ENCODE measurements around the gene ZNF30.
A peak's percentile ranks its signal among the peaks of the same experiment; 100 is the strongest.
"Not testable (repeated sequence)": the region's sequence is repeated elsewhere in the genome, so short reads cannot be mapped to it uniquely, and the experiment has no call there.

The ZNF30 gene

DNA sequence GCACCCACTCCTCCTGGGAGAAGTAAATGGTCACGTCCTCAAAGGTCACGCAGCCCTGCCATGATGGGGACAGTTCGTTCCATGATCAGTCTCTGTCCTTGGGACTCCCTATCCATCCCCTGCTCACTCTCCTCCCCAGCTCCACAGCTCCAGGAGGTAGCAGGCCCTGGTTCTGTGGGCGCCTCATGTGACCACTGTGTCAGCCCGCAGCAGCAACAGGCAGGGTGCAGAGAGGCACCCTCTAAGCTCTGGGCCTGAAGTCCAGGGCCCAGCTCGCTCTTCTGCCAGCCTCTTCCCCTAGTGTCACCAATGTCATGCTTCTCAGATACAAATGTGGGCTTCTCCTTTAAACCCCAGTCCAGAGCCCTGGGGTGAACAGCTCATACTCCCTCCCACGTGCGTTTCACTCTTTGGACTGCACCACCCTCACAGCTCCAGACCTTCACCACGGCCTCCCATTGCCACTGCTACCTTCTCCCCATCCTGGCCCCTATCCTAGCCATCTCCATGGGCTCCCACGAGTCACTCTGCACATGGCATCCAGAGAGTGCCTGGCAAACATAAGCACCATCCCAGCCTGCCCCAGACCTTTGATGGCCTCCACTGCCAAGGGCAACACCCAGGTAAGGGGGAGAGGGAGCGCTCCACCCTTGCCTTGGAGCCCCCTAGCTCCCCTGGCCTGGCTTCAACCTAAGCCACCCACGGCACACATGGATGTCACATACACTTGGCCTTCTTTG lies 34.4 kb downstream of the ZNF30 start:
- no peak for DNase-seq

DNA sequence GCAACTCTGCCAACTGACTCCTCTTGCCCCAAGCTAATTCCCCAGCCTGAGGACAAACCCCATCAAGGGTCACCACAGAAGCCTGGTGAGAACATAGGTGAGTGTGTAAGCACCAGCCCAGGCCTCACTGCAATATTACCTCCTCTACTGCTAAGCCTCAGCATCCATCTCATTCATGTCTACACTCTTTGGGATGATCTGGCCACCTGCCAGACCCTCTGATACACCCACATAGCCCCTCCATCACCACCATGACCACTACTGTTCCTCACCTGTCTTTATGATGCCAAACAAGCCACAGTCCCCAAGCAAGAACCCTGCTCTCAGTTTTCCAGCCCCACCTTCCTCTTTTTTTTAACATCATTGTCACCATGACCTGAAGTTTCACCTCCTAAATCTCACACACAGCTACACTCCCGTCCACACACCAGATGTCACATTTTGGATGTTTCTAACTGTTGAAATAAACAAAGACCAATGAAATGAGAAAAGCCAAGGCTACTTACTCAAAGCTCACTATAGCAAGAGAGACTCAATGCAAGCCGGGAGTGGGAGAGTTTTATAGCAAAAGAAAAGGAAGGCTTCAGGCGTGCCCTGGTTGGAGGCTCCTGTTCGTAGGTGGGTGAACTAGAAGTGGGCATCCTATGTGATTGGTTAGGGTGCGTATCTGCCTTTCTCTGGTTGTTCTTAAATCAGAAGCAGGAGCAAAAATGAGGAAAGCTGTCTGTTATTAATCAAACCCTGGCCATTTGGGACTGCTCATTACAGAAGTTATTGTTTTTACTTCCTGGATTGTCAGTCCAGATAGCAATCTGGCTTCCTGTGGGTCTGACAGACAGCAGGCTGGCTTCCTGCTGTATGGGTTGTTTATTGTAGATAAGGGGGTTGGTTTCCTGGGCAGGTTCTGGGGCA lies 35.3 kb downstream of the ZNF30 start:
- no peak for DNase-seq

DNA sequence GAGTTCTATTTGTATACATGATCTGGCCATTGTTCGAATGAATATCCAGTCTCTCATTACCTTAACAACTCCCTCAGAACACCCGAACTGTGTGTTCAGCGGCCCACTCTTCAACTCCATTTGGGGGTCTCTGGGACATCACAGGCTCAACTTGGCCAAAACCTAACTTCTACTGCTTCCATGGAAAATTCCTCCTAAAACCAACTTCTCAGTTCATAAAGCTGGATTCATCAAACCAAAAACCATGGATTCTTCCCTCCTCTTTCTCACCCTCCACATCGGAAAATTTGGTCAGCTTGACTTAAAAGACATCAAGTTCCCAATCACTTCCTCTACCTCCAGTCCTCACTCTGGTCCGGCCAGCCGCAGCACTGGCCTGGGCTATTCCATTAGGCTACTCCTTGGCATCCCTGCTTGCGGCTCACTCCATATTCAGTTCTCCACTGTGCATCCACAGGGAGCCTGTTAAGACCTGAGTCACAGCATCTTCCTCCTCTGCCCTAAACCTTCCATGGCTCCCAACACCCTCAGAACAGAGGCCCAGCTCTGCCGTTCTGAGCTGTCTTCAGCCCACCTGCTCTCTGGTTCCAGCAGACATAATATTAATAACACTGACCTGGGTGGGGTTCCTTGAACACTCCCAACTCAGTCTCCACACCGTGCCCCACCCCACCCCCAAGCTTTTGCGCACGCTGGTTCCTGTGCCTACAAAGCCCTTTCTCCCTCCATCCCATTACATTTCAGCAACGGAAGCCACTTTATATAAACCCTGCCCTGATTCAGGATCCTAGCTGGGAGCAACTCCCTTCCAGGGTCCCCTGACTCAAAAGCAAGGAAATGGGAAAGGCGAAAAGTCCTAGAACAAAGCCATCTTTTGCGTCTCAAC lies 36.2 kb downstream of the ZNF30 start:
- DNase-seq: no peak

GRCh38 chr19:34963573-34964406 lies 37.1 kb downstream of the ZNF30 start, which contains the start of gene ZNF792:
Gene ZNF792, minus strand, starts transcription at chr19:34964229. Its CDS starts 567 bp downstream, at chr19:34963662.
- peak; percentile 38 to 43 for DNase-seq

GRCh38 chr19:34964598-34964997 lies 37.9 kb downstream of the ZNF30 start:
- DNase-seq: no peak

DNA sequence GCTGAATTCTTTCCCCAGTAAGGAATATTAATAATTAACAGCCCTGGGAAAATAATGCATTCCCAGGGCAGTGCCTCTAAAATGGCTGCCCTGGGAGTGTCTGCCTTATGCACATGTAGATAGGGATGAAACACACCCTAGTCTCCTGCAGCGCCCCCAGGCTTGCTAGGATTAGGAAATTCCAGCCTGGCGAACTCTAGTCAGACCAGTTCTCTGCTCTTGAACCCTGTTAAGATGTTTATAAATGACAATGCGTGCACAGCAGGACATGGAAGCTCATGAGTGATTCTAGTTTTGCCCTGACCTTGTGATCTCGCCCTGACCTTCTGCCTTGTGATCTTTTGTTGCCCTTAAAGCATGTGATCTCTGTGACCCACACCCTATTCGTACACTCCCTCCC lies 38.8 kb downstream of the ZNF30 start:
- DNase-seq: not testable (repeated sequence)

- no peak for DNase-seq
Observed at GRCh38 chr19:34967551-34967950, 40.8 kb downstream of the ZNF30 start.

DNA sequence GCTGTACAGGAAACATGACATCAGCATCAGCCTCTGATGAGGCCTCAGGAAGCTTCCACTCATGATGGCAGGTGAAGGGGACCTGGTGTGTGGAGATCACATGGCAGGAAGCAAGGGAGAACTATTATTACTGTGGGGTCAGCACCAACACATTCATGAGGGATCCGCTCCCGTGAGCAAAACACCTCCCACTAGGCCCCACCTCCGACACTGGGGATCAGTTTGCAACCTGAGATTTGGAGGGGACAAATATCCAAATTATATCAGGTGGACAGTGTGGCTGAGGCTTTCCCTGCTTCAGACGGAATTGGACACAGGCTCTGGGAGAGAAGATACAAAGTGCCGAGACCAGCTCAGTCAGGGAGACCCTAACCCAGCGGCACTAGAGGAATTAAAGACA lies 43.0 kb downstream of the ZNF30 start:
- DNase-seq: no peak

DNA sequence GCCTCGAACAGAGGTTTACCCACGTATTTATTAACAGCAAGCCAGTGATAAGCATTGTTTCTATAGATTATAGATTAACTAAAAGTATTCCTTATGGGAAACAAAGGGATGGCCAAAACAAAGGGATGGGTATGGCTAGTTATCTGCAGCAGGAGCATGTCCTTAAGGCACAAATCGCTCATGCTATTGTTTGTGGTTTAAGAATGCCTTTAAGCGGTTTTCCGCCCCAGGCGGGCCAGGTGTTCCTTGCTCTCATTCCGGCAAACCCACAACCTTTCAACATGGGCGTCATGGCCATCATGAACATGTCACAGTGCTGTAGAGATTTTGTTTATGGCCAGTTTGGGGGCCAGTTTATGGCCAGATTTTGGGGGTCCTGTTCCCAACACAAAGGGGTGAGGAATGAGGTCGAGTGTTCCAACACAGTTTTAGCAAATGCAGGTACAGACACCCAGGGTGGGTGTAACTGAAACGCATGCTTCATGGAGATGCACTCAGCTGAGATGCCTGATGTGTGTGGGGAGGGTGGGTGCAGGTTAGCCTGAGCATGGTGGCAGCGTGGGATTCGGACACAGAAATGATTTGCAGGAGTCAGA lies 43.6 kb downstream of the ZNF30 start:
- not testable (repeated sequence) for DNase-seq

DNA sequence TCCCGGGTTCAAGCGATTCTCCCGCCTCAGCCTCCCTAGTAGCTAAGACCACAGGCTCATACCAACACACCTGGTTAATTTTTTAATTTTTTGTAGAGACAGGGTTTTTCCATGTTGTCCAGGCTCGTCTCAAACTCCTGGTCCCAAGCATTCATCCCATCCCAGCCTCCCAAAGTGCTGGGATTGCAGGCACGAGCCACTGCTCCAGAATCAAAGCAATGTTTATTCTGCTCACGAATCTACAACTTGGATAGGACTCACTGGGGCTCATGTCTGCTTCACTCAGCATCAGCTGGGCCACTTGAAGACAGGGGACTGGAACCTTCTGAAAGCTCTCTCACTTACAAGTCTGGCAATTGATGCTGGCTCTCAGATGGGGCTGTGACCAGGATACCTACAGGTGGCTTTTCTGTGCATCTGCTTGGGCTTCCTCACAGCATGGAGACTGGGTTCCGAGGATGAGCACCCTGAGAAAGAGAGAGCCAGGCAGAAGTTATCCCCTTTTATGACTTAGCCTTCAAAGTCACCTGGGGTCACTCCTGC lies 45.5 kb downstream of the ZNF30 start:
- DNase-seq: no peak

- DNase-seq: no peak
Observed at GRCh38 chr19:34974646-34975045, 47.9 kb downstream of the ZNF30 start.

DNA sequence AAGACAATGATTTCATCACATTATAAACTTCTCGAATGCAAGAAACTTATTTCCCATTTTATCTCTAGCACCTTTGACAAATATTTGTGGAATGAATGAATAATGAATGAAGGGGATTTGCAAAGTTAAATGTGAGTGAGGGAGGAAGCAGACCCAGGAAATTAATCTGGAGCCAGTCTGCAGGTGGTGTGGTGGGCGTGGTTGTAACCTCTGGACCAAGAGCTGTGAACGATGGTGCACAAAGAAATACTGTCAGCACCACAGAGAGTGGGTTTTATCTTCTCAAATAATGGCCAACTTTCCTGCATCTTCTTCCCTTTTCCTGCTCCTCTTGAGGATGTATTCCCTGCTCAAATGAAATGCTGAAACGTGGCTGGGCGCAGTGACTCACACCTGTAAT lies 48.4 kb downstream of the ZNF30 start:
- DNase-seq: no peak

GRCh38 chr19:34976611-34977010 lies 49.9 kb downstream of the ZNF30 start:
- DNase-seq: no peak

- no peak for DNase-seq
Observed at GRCh38 chr19:34979819-34980640, 53.3 kb downstream of the ZNF30 start.

- no peak for DNase-seq
Observed at GRCh38 chr19:34982275-34982674, 55.6 kb downstream of the ZNF30 start.

DNA sequence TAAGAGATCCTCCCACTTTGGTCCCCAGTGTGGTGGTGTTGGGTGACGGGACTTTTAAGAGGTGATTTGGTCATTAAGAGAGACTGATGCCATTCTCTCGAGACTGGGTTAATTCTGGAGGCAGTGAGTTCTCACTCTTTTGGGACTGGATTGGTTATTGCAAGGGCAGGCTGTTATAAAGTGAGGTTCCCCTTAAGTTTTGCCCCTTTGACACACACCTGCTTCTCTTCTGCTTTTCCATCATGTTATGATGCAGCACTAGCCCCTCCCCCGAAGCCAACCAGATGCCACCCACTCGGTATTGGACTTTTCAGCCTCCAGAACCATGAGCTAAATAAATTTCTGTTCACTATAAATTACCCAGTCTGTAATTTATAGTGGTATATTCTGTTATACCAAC lies 57.1 kb downstream of the ZNF30 start:
- no peak for DNase-seq

- no peak for DNase-seq
Observed at GRCh38 chr19:34984287-34984686, 57.6 kb downstream of the ZNF30 start.

- DNase-seq: no peak
Observed at GRCh38 chr19:34985249-34986022, 58.7 kb downstream of the ZNF30 start.

- DNase-seq: no peak
Observed at GRCh38 chr19:34988119-34988518, 61.4 kb downstream of the ZNF30 start.

DNA sequence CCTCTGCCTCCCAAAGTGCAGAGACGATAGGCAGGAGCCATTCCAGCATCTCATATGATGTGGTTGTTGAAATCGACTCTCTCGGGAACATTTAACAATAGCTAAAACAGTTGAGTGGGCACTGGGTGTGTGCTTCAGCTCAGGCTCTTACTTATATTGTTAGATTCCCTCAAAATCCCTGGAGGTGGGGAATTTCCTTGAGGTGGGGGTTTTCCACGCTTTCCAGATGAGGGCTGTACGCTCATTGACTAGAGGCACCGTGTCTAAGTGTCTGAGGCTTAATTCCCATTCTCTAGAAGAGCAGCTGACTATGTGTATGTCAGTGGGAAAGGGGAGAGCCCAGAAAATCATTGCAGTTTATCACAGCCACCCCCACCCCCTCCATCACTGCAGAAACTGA lies 62.6 kb downstream of the ZNF30 start:
- DNase-seq: no peak

All from stimulated activated CD4-positive, alpha-beta T cell treated with anti-CD3 and anti-CD28 coated beads, Interleukin-2, amount 100 ng/mL, for 48 hours (primary cell).